Endodermal cell (in vitro differentiated cells): ENCODE results near the gene KIF21B. TPM values are rescaled to one million over a fixed set of nuclear protein-coding genes. Genes with fewer than 3 reads are reported as not detected.
"Not testable (repeated sequence)": the region's sequence is repeated elsewhere in the genome, so short reads cannot be mapped to it uniquely, and the experiment has no call there.

Experiments
- DNase-seq: peaks from one replicate; pipeline ENCODE4 v3.0.0-alpha.2; 2017
- H3K27ac ChIP-seq: 2 replicates; pipeline ENCODE4 v1.5.1; 2013; ENCODE audit warnings: mild to moderate bottlenecking, low read depth, low read length, moderate library complexity
- H3K27me3 ChIP-seq: 2 replicates; pipeline ENCODE4 v1.6.1; 2013; ENCODE audit warnings: mild to moderate bottlenecking, low read length, moderate library complexity; ENCODE audit not compliant: insufficient read depth, control insufficient read depth, poor library complexity, severe bottlenecking
- H3K36me3 ChIP-seq: 2 replicates; pipeline ENCODE4 v1.7.0; 2013; ENCODE audit warnings: mild to moderate bottlenecking, low read length, moderate library complexity; ENCODE audit not compliant: control insufficient read depth, insufficient read depth
- H3K4me1 ChIP-seq: one replicate; pipeline ENCODE4 v1.7.0; 2013; ENCODE audit warnings: low read length; ENCODE audit not compliant: control insufficient read depth, insufficient read depth
- H3K4me3 ChIP-seq: 2 replicates; pipeline ENCODE4 v1.5.1; 2013; ENCODE audit warnings: mild to moderate bottlenecking, low read length, moderate library complexity
- H3K9ac ChIP-seq: 2 replicates; pipeline ENCODE4 v1.6.1; 2013; ENCODE audit warnings: mild to moderate bottlenecking, low read length, moderate library complexity; ENCODE audit not compliant: poor library complexity, severe bottlenecking; ENCODE audit errors: extremely low read depth
- H3K9me3 ChIP-seq: 2 replicates; pipeline ENCODE4 v1.6.1; 2013; ENCODE audit warnings: mild to moderate bottlenecking, low read length, moderate library complexity; ENCODE audit not compliant: control insufficient read depth
- H3K27ac Mint-ChIP-seq: 2 replicates; pipeline ENCODE4 v1.8.0; 2020; ENCODE audit warnings: mixed read lengths
- H3K27me3 Mint-ChIP-seq: 2 replicates; pipeline ENCODE4 v1.8.0; 2021; ENCODE audit warnings: mild to moderate bottlenecking, mixed read lengths; ENCODE audit not compliant: insufficient read depth
- H3K36me3 Mint-ChIP-seq: 2 replicates; pipeline ENCODE4 v1.8.0; 2020; ENCODE audit warnings: low read depth, mixed read lengths
- H3K4me1 Mint-ChIP-seq: 2 replicates; pipeline ENCODE4 v1.8.0; 2020; ENCODE audit warnings: mixed read lengths
- H3K4me3 Mint-ChIP-seq: 2 replicates; pipeline ENCODE4 v1.8.0; 2020; ENCODE audit warnings: mild to moderate bottlenecking, moderate library complexity, mixed read lengths
- H3K9me3 Mint-ChIP-seq: 2 replicates; pipeline ENCODE4 v1.8.0; 2020; ENCODE audit warnings: mild to moderate bottlenecking, mixed read lengths
- CTCF ChIP-seq: fragments of 200-600 bp; sonication (generic); conservative IDR thresholded peaks from 2 replicates; pipeline ENCODE4 v1.5.0; 2021; ENCODE audit warnings: antibody characterized with exemption, mild to moderate bottlenecking
- WGBS, 2 experiments: methylation state at CpG; one replicate each; pipeline versions ENCODE4 v1.1.5 to v1.1.7; 2013; ENCODE audit warnings: missing lambda C conversion rate in 2 of 2, mixed read lengths in 1 of 2; ENCODE audit not compliant: insufficient coverage in 1 of 2, insufficient read length in 1 of 2; 5-methylcytosine and 5-hydroxymethylcytosine counted together
- total RNA-seq, 2 donors: library from RNA; stranded (reverse); fragmentation: NEBNext Ultra II Directional in 1 of 2; extraction: Animal tissue kit (Norgen Biotek cat#: 25700) in 1 of 2; gene quantifications; 2 replicates in 1 of 2; 3 replicates in 1 of 2; pipeline ENCODE4 v1.2.1, GENCODE V29; 2021

The KIF21B gene
- total RNA-seq, 2 donors from 2014 or later = 8.8 to 14.7 TPM

DNA sequence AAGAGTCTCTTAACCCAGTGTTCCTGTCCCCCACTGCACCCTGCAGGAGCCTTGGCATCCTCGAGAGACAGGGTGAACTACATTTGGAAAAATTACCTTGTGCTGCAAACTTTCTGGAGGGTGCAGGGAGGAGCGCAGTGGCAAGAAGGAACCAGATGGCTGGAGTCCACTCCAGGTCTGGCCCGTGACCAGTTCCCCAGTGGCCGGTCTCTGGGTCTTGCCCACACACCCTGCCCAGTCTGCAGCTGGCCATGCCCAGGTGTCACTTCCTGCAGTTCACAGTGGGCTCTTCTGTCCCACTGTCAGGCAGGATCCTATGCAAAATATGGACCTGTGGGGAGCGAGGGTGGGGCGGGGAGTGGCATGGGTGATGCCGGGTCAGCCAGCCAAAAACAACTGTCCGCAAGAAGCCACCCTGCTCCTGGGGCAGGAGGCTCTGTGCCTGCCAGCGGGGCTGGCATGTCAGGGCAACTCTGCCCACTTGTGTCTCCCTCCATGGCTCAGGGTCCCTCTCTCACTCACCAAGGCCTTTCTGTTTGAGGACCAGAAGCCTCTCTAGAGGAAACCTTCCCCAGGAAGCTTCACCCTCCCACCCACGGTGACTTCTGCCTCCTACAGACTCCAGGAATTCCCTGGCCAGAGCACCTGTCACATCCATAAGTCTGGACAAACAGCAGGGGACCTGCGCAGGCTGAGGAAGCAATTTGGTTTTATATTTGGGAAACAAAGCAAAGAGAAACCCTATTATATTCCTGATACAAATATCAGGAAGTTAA, 55.6 kb downstream of the KIF21B start:
- no peaks in the 10 kb centered on the region for H3K27me3 Mint-ChIP-seq
- H3K27ac Mint-ChIP-seq = no peak overlapping the region
- no peaks in the 10 kb centered on the region for H3K36me3 Mint-ChIP-seq
- no peak overlapping the region for H3K9ac ChIP-seq
- no peak overlapping the region for H3K27ac ChIP-seq
- 90 to 93% methylated on average over 3 to 11 of the region's 11 CpGs for WGBS, 2 experiments
- TF ChIP-seq CTCF = no peak
- H3K36me3 ChIP-seq = no peaks in the 10 kb centered on the region
- H3K4me1 Mint-ChIP-seq = peaks cover 7% of the 10 kb centered on the region
- no peaks in the 10 kb centered on the region for H3K9me3 ChIP-seq
- no peak for DNase-seq
- no peaks in the 10 kb centered on the region for H3K4me1 ChIP-seq
- no peak overlapping the region for H3K4me3 ChIP-seq
- H3K4me3 Mint-ChIP-seq = no peak overlapping the region
- no peaks in the 10 kb centered on the region for H3K27me3 ChIP-seq
- no peaks in the 10 kb centered on the region for H3K9me3 Mint-ChIP-seq

DNA sequence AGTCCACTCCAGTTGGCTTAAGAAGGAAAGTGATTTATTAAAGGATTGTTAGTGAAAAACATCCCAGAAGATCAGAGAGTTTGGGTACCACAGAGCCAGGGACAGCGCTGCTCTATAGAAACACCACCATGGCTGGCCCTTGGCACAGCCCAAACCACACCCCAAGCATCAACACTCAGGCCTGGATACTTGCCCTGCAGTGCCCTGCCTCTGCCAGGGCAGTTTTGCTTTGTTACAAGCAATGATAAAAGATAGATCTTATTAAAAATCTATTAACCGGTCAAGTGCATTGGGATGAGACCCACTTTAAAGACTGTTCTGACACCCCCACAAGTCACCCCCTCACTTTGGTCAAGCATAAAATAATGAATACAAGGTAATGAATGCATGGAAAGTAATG, 56.6 kb downstream of the KIF21B start:
- Mint-ChIP-seq H3K27ac (no peak overlapping the region), H3K4me3 (no peak overlapping the region), H3K27me3 (no peaks in the 10 kb centered on the region), H3K4me1 (peaks cover 7% of the 10 kb centered on the region), H3K9me3 (no peaks in the 10 kb centered on the region), H3K36me3 (no peaks in the 10 kb centered on the region)
- Histone ChIP-seq H3K36me3 (no peaks in the 10 kb centered on the region), H3K27me3 (no peaks in the 10 kb centered on the region), H3K9me3 (no peaks in the 10 kb centered on the region), H3K4me1 (no peaks in the 10 kb centered on the region), H3K27ac (no peak overlapping the region), H3K4me3 (no peak overlapping the region), H3K9ac (no peak overlapping the region)
- DNase-seq = no peak
- no peak for TF ChIP-seq CTCF
- 85% methylated on average over 2 of the region's 2 CpGs; no CpG with 5 or more reads in 1 of the 2 experiments for WGBS, 2 experiments

DNA sequence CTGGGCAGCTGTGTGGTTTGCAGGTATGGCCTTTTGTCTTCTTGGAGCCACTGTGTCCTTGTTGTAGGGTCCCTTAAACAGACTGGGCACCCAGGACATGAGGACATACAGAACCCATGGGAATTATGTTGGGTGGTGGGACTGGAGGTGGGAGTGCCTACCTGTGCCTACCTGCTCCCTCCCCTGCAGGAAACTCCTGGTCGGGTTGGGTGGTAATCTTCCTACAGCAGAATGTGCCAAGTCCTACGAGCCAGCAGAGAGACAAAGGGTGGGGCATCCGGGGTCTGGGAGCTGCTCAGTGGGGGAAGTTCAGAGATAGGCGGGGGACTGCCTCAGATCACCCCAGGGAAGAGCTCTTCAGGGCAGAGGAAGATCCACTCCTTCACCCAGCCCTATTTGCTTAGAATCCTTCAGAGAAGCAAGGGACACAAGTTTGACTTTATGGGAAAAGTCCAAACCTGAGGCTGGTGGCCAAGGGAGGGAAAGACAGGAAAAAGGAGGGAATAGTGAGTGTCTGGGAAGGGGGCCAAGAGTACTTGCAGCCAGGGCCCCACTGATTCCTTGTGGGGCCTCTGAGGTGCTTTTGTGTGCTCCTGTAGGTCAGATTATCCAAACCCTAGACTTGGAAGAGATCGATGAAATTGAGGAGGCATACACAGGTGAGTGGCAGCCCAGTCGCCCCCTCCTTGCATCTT, 58.3 kb downstream of the KIF21B start:
- Histone ChIP-seq H3K27me3 (no peaks in the 10 kb centered on the region), H3K4me1 (no peaks in the 10 kb centered on the region), H3K4me3 (no peak overlapping the region), H3K9me3 (no peaks in the 10 kb centered on the region), H3K36me3 (no peaks in the 10 kb centered on the region), H3K9ac (no peak overlapping the region), H3K27ac (no peak overlapping the region)
- H3K27me3 Mint-ChIP-seq = no peaks in the 10 kb centered on the region
- no peak for TF ChIP-seq CTCF
- no peaks in the 10 kb centered on the region for H3K9me3 Mint-ChIP-seq
- peak; percentile 22 for DNase-seq
- WGBS, 2 experiments = 80 to 93% methylated on average over 2 to 6 of the region's 6 CpGs
- no peak overlapping the region for H3K4me3 Mint-ChIP-seq
- peak overlapping the region; percentile 8 for H3K27ac Mint-ChIP-seq
- H3K4me1 Mint-ChIP-seq = peaks cover 7% of the 10 kb centered on the region
- no peaks in the 10 kb centered on the region for H3K36me3 Mint-ChIP-seq

- H3K27me3 Mint-ChIP-seq, H3K4me3 Mint-ChIP-seq, H3K36me3 ChIP-seq, H3K4me3 ChIP-seq, DNase-seq, H3K27ac Mint-ChIP-seq, H3K27me3 ChIP-seq, H3K9ac ChIP-seq, H3K9me3 Mint-ChIP-seq, H3K4me1 Mint-ChIP-seq, H3K9me3 ChIP-seq, H3K27ac ChIP-seq, H3K4me1 ChIP-seq, H3K36me3 Mint-ChIP-seq: not testable (repeated sequence)
- WGBS, 2 experiments = 43 to 90% methylated on average over 1 to 10 of the region's 11 CpGs
These were observed 59.6 kb downstream of the KIF21B start for GRCh38 chr1:200963888-200964287.
